ENCODE results near the gene S100B.
"Not testable (repeated sequence)": the region's sequence is repeated elsewhere in the genome, so short reads cannot be mapped to it uniquely, and the experiment has no call there.

The S100B gene

DNA sequence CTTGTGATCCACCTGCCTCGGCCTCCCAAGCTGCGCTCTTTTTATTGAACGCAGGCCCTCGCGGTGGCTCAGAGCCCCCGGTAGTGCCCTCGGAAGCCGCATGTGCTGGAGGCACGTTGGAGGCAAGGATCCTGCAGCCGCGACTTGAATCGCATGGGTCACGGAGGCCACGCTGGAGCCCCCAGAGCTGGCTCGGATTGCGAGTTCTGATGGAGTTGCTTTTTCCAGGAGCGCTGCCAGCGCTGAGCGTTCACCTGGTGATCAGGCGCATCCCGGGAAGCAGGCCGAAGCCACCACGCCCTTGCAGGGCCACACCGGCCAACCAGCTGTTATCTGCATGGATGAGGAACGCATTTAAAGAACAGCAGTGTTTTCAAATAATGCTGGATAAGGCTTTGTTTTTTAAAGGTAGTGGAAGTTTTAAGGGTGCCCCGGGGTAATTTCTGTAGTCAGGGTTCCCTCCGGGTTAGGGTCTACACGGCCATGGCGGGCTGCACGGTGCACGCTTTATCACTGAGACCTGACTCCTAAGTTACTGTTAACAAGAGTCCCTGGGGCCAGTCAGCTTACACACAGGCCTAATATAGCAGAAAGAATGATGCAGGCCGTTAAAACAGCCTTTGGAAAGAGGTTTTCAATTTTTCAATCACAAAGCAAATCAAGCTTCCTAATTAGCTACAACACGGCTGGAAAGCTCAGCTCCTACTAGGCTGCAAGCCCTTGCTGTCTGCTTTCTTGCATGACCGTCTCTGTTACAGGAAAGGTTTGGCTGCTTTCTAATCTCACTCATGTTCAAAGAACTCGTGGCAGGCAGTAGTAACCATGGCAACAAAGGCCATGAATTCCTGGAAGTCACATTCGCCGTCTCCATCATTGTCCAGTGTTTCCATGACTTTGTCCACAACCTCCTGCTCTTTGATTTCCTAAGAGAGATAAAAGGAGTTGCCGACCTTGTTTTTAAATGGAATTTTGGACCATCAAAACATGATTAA lies 6.0 kb downstream of the S100B start:
- DNase-seq: no peak

DNA sequence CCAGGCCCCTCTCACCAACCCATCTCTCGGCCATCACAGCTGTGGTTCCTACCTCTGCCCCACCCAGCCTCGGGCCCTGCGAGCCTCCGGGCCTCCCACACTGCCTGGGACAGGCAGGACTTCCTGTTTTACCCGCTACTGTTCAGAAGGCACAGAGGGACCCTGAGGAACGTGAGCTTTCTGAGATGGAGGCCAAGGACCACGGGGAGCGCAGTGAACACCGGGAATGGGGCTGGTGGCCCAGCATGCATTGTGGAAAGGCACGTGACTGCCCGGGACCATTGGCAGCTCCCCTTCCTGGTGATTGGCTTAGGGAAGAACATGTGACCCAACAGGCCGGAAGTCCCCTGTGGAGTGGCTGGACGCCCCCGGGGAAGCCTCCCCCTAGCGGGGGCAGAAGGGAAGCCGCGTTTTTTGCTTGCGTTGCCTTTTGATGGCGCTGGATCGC lies 7.0 kb downstream of the S100B start:
- DNase-seq: no peak

DNA sequence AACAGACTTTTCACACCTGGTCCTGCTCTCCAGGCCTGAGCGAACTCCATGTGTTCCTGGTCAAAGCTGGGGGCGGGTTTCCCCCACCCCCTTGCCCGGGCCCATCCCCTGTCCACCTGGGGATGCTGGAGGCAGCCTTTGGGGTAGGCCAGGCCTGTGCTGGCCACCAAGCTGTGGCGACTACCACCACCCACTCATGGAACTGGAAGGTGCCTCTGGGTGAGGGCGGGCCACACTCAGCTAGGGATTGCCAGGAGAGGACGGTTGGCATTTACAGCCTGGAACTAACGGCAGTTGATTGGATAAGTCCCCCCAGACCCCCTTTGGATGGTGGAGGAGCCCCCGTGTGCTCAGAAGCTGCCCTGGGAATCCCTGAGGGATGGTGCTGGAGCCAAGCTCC lies 7.9 kb downstream of the S100B start:
- no peak for DNase-seq

DNA sequence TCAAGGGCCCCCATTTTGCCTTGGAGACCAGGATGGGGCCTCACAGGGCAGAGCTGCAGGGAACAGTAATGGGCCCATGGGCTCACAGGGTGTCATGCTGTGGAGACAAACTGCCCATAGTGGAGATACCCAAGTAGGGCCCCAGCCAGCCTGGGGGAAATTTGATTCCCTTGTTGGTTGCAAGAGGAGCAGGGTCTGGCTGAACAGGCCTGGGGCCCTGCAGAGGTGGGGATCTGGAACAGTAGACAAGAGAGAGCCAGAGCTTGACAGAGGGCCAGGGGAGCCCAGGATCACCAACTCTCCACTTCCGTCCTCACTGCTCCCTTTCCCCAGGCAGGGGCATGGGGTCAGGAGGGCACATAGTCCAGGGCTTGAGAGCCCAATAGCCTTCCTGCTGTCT lies 8.7 kb downstream of the S100B start:
- DNase-seq: no peak

DNA sequence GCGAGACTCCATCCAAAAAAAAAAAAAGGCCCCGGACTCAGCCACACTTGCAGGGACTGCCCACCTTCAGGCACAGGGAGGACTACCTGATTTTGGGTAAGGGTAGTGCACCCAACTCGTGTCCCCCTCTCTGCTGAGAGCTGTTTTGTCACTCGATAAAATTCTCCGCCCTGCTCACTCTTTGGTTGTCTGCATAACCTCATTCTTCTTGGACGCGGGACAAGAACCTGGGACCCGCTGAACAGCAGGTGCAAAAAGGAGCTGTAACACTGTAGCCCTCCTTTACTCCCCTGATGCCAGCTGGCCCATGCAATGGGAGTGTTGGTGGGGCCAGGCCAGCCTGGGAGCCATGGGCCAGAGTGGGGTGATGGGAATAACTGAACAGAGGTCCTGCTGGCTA lies 10.6 kb downstream of the S100B start:
- no peak for DNase-seq

DNA sequence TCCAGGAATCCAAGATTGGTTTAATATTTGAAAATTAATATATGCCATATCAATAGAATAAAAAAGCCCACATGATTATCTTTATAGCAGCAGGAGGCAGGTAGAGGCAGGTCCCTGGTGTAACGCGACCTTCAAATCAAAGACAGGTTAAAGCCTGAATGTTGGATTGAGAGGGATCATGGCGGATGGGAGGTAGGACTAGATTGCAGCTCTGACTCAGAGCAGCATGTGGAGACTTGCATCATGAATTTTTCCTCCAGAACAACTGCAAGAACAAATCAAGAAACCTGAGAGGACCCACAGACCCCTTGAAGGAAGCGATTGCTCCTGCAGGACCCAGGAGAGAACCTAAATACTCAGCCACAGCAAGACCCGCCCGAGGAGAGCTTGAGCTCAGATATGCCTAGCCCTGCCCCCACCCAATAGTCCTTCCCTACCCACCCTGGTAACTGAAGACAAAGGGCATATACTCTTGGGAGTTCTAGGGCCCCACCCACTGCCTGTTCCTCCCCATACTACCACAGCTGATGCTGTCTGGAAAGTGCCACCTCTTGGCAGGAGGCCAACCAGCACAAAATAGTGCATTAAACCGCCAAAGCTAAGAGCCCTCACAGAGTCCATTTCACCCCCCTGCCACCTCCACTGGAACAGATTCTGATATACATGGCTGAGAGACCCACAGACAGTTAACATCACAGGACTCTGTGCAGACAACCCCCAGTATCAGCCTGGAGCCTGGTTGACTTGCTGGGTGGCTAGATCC lies 19.5 kb downstream of the S100B start:
- DNase-seq: peak; percentile 32

DNA sequence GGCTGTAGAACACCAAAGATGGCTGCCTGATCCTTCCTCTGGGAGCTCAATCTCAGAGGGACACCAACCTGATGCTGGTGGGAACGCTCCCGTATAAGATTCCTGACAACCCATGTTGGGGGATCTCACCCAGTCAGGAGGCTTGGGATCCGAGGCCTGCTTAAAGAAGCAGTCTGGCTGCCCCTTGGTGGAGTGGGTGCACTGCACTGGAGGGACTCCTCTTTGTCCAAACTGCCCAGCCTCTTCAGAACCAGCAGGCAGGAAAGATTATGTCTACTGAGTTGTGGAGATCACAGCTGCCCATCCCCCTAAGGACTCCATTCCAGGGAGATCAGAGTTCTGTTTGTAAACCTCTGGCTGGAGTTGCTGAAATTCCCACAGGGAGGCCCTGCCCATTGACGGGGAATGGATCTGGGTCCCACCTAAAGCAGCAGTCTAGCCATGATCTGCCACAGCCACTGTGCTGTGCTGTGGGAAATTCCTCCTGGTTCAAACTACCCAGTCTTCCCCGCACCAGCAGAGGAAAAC lies 23.0 kb downstream of the S100B start:
- no peak for DNase-seq

DNA sequence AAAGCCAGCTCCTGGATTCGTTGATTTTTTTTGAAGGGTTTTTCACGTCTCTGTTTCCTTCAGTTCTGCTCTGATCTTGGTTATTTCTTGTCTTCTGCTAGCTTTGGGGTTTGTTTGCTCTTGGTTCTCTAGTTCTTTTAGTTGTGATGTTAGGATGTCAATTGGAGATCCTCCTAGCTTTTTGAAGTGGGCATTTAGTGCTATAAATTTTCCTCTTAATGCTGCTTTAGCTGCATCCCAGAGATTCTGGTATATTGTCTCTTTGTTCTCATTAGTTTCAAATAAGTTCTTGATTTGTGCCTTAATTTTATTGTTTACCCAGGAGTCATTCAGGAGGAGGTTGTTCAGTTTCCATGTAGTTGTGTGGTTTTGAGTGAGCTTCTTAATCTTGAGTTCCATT lies 25.5 kb downstream of the S100B start:
- DNase-seq: not testable (repeated sequence)

DNA sequence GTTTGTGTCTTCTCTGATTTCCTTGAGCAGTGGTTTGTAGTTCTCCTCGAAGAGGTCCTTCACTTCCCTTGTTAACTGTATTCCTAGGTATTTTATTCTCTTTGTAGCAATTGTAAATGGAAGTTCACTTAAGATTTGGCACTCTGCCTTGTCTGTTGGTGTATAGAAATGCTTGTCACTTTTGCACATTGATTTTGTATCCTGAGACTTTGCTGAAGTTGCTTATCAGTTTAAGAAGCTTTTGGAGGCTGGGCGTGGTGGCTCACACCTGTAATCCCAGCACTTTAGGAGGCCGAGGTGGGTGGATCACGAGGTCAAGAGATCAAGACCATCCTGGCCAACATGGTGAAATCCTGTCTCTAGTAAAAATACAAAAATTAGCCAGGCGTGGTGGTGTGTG lies 27.1 kb downstream of the S100B start:
- DNase-seq: not testable (repeated sequence)

DNA sequence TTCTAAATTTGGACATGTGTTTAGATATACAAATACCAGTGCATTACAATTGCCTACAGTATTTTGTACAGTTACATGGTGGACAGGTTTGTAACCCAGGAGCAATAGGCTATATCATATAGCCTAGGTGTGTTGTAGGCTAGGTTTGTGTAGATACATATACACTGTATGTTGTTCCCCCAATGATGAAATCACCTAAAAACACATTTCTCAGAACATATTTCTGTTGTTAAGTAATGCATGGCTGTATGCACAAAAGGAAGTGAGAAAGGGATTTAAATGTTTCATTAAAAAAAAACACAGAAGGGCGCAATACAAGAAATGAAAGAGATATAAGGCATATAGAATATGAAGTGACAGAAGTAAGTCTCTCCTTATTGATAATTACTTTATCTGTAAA lies 32.0 kb downstream of the S100B start:
- no peak for DNase-seq

DNA sequence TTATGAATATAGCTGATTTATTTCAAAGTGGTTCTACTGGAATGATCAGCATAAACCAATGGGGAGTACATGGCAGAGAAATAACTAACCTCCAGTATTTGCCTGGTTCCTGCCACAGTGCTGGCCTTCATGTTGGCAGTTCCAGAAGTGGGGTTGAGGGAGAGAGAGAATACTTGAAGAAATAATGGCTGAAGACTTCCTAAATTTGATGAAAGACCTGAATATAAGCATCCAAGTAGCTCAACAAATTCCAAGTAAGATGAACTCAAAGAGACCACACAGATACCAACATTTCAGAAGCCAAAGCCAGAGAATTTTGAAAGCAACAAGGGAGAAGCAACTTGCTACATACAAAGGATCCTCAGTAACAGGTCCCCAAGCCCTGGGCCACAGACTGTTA lies 34.3 kb downstream of the S100B start:
- DNase-seq: no peak

DNA sequence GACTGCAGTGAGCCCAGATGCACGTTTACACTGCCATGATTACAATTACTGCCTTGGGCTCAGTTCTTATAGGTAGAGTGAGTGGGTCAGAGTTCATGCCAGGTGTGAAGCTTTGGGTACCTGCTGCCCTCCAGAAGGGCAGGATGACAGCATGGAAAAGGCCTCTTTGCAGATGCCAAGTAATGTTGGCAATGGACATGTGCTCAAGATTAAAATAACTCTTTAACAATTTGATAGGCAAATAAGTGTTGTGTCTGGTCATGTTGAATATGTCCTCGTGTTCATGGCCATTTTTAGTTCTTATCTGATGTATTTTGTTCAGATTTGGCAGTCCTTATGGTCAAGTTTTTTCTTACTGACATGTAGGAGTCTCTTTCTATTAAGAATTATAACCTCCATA lies 34.8 kb downstream of the S100B start:
- no peak for DNase-seq

DNA sequence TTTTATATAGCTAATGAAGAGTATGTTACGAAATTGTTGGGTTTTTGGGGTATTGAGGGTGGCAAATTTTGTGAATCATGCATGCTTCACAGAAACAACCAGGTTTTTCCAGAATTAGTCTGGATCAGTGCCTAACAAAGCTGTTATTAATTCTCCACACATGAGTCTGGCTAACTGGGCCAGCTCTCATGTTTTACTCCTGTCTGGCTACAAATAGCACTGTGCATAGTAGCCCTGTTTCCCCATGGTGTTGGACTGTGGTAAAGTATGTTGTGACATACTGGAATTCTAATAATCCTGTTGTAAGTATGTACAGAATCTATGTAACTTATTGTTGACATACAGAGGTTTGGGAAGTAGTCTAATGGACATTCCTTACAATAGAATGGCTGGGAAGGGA lies 35.8 kb downstream of the S100B start:
- no peak for DNase-seq

DNA sequence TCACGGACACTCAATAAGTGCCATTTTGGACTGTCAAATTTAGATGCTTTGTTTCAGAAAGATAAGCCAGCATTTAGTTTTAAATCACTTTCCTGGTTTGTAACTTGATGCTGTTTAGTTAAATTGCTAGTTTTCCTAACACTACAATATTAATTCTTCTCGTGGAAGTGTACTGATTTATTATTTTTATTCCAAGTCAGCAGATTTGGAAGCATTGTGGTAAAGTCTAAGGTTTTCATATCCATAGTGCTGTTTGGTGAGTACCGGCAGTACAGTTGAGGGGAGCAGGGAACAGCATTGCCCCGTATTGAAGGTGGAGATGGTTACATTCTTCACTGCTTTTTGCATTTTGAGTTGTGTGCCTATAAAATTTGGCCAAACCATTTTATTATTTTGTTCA lies 36.3 kb downstream of the S100B start:
- no peak for DNase-seq

DNA sequence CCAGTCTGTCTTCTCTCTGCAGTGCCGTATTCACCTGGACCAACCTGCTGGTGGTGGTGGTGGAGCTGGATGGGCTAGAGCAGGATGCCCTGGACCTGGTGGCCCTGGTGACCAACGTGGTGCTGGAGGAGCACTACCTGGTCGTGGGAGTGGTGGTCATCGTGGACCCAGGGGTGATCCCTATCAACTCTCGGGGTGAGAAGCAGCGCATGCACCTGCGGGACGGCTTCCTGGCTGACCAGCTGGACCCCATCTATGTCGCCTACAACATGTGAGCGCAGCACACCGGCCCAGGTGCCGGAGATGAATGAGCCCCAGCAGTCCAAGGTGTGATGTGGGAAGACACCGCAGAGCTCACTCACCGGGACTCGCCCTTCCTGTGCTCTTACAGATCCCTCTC lies 37.5 kb downstream of the S100B start:
- no peak for DNase-seq

DNA sequence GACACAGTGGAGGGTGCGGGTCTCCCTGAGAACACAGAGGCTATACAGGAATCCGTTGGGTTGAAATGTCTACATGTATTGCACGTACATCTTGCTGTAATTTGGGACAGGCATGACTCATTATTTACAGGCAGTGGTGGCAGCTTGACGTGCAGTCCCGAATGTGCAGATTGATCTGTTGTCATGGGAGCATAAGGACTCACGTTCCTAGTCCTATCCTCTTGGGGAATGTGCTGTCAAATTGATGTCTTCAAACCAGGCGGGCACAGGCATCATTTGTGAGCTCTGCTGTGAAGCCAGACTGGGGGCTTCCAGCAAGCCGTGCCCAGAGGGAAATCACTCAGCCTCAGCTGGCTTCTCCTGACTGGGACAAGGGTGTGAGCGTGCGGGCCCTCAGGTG lies 40.5 kb downstream of the S100B start:
- no peak for DNase-seq

DNA sequence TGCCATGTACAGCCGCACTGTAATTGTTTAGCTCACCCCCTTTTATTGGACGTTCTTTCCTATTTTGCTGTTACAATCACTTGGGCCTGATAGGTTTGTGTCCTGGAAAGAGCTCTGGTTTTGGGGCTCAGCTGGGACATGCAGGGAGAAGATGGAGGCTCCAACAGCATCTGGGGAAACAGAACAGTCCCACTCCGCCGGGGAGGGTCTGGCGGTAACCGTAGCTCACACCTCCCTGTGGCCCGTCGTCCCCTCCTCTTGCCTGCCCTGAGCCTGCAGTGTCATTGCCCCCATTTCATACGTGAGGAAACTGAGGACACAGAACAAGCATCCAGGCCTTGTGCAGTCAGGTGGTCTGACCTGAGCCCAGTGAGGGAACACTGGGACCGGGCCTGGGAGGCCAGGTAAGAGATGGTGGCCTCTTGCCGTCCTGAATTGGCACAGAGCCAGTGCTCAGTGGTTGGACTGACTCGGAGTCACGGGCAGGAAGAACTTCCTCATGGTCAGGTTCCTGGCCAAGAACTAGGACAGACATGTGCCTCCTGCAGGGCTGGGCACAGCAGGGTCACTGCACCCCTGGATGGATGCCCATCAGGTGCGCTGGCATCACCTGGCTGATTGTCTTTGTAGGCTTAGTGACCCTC lies 41.8 kb downstream of the S100B start:
- DNase-seq: no peak

DNA sequence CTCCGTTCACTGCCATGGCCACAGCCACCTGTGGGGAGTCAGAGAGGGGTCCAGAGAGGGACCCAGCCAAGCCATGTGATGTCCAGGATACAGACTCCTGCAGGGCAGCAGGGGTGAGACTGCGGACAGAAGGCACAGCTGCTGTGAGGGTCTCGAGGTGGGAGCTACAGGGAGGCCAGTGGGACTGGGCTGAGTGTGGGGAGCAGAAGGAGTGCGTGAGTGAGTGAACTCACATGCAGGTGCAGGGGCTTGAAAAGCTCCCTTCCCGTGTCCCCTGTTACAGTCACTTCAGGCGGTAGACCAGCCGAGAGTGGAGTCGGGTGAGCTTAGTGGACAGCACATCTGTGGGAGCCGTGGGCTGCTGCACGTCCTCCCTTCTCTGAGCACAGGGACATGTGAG lies 42.4 kb downstream of the S100B start:
- no peak for DNase-seq

DNA sequence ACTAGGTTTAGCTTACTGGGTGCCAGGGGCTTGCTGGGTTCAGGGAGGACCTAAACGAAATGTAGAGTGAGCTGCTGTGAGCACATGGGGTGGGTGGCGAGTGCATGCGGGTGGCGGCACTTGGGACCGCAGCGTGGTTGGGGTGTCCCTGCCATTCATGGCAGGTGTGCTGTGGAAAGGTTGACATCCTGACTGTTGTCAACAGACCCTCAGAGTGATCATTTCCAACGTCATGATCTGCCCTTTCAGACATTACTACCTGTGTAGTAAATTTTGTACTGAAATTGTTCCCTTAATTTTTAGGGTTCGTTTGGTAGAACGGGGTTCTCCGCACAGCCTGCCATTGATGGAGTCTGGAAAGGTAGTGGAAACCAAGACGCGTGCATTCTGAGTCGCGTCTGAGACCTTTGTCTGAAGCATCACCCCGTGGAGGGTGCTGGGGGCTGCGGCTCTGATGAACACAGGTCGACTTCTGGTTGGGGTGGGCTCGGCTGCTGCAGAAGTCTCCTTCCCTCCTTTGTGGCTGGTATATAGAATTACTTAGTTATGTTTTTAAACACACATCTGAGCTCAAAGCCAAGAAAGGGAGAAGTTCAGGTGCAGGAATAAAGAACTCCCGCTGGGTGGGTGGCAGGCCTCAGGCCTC lies 43.3 kb downstream of the S100B start:
- DNase-seq: no peak

DNA sequence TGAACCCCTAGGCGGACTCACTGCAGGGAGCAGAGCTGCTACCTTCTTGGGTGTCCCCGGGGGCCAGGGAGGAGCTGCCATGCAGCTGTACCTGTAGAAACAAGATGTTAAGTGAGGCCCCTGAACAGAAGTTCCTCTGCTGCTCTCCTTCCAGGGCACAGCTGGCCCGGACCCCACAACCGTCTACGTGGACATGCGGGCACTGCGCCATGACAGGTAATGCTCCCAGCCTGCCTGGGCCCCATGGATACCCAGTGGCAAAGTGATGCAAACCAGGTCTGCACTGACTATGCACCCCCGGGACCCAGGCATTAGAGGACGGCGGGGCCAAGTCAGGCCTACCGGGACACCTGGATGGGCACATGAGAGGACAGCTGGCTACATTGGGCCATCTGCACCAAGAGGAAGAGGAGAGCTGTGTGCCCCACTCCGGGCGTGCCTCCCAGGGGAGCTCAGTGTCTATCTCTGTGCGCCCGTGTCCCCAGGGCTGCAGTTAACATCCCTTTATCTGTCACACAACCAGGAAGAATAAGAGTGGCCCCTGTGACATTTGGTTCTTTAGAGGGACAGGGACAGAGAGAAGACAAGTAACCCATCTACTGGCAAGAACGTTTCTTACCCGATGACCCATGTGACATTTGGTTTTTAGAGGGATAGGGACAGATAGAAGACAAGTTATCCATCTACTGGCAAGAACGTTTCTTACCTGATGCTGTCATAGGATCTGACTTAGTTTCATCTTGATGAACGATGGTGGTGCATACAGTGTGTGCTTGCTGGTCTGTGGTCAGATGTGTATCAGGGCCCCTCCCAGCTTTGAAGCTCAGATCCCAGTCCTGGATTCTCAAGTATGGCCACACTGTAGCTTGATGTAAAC lies 44.1 kb downstream of the S100B start:
- DNase-seq: no peak

DNA sequence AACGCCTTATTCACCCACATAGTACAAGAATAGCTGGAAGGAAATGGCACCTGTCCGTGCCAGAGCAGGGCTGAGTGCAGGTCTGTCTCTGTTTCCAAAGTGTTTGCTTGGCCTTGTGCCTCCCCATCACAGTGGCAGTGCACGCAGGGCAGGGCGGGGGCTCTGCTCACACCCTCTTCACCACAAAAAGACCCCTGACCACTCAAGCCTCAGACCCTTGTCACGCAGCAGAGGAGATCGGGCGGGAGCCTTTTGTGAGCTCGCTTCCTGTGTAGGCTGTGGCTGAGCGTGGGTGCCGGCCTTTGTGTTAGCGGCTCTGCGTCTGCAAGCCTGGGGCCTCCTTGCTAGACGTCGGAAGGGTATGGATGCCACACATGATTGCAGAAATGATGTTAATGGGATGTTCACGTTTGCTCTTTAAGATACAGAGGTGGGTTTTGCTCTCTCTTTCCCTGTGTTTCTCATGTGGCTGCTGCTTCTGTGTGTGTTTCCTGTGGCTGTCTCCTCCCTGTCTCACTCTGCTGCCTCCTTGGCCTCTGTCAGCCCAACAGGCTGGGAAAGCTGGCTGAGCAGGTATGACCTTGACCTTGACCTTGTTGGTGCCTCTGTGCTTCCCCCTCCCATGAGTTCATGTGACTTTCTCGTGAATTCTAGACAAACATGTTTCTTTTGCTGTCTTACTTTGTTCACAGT lies 45.4 kb downstream of the S100B start:
- DNase-seq: no peak

Data from NCI-H1105 treated with DMSO at 0.1 percent for 48 hours (cell line).